RKO (cell line): ENCODE data around the gene MCM5.
"Not testable (repeated sequence)": the region's sequence is repeated elsewhere in the genome, so short reads cannot be mapped to it uniquely, and the experiment has no call there.

Source experiments
- DNase-seq: peaks from one replicate; pipeline ENCODE4 v3.0.0-alpha.2; 2016; ENCODE audit warnings: low spot score

MCM5 gene

DNA sequence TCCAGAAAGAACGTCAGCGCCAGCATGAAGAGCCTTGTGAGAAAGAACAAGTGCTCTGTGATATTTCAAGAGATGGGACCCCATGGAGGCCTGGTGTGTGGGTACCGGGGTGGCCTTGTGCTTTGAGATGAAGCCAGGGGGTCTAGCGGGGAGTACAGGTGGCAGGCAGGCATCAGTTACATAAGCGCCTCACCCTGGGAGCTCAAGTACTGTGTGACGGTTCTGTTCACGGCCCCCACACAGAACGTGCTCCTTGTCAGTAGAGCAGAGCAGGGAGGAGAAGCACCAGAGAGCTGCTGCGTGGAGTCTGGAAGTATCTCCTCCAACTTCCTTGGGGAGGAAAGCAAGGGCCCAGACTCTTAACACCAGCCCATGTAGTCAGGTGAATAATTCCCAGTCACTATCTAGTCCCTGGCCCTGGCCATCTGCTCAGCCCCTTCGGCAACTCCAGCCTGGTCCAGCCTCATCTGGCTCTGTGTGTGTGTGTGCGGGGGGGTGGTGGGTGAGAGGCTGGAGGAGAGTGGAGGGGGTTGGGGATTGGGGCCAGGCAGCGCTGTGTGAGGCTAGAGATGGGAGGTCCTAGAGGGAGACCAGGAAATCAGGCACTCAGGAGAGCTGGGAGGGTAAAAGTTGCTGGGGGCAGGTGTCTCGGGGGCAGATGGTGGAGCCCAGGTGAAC lies 32.4 kb downstream of the MCM5 start:
- no peak for DNase-seq

DNA sequence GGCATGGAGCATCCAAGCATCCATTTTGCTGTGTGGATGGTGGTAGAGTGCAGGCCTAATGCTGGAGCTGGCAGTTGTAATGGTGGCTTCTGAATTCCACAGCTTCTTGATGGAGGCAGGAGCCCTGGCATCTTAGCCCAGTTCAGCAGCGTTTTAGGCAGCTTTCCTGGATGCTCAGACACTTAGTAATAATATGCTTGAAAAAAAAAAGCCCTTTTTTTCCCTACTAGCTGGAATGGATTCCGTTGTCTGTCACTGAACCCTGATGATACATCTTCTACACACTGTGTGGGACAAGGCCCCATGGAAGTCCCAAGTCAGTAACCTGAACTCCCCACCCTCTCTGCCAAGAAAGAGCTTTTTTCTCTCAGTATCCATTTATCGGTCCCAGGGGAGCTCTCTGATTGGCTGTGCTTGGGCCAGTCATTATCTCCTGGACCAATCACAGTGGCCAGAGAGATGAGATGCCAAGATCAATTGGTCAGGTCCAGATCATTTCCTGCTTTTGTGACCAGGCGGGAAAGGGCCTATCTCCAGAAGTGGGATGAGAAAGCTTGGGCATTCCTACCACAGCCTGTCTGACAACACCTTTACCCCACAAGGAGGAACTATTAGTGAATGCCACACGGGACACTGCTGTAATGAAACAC lies 34.2 kb downstream of the MCM5 start:
- DNase-seq: peak; percentile 51

DNA sequence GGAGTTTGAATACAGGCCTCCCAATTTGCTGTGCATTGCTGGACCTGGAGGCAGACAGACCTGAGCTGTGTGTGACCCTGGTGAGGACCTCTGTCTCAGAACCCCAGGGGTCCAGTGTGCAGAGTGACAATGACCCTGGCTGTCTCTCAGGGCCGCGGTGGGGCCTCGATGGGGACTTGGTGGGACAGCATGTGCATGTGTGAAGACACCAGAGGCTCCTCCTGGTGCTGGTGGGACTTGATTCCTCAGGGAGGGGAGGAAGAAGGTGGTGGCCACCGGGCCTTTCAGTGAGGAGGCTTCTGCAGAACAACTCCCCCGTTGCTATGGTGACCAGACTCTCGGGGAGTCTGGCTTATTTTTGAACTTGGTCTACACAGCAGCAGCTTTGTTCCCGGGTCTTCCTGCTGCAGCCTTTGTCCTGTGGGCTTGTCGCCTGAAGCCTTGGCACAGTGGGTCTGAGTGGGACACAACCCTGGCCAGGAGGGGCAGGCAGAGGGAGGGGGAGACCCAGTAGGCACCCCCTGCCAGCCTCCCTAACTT lies 35.3 kb downstream of the MCM5 start:
- no peak for DNase-seq

DNA sequence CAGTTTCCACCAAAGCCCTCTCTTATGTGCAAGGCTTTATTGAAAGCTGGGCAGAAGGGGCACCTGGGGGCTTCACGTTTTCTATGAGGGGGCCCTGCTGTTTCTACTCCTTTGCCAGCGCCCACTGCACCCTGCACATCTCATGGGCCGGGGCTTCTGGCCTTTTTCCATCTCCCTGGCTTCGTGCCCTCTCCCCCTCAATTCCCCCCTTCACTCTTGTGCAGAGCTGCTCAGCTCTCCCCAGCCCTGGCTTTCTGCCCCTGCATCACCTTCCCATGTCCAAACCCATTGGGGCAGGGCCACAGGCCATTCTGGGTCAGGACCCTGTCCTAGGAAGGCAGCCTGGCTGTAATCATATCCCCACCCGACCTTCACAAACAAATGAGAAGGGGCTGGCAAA lies 36.5 kb downstream of the MCM5 start:
- no peak for DNase-seq

DNA sequence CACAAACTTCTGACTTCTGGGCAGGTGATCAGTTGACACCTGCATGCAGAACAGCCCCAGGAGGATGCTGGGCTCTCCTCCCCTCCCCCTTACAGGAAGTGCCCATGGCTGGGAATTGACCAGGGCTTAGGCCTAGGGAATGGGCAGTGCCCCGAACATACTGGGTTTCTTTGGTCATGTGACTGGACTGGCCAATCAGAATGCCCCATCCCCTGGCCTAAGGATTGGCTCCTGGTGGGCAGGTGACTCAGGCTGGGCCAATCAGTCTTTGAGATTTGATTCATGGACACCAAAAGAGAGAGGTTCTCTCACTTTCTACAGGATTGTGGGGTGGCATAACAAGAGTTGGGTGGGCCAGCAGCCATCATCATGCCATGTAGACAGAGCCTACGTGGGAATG lies 37.1 kb downstream of the MCM5 start:
- no peak for DNase-seq

DNA sequence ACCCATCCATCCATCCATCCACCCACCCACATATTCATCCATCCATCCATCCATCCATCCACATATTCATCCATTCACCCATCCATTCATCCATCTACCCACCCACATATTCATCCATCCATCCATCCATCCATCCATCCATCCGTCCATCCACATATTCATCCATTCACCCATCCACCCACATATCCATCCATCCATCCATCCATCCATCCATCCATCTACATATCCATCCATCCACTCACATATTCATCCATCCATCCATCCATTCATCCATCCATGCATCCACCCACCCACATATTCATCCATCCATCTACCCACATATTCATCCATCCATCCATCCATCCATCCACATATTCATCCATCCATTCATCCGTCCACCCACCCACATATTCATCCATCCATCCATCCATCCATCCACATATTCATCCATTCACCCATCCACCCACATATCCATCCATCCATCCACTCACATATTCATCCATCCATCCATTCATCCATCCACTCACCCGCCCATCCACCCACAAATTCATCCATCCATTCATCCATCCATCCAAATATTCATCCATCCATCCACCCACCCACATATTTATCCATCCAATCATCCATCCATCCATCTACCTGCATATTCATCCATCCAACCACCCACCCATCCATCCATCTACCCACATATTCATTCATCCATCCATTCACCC lies 38.9 kb downstream of the MCM5 start:
- DNase-seq: not testable (repeated sequence)

DNA sequence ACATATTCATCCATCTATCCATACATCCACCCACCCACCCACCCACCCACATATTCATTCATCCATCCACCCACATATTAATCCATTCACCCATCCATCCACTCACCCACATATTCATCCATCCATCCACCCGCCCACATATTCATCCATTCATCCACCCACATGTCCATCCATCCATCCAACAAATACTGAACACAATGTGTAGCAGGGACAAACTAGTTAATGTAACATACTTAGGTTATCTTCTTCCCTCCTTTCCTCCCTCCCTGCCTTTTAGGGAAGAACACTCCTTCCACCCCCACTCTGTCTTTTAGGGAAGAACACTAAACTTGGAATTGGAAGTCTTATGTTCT lies 39.4 kb downstream of the MCM5 start:
- no peak for DNase-seq

DNA sequence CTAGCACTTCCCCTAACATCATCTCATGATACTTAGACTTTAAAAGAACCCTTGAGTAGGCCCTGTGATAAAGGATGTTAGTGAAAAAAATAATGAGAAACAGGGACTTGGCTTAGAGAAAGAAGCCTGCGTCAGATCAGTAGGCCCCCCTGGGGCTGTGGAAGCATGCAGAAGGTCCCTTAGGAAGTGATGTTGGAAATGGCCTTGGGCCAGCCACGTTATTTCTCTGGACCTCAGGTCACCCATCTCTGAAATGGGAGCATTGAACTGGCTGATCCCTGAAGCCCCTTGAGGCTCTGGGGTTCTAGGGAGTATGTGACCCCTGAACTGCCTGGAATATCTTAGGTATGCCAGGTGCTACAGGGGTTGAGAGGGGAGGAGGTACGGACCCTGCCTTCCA lies 40.2 kb downstream of the MCM5 start:
- no peak for DNase-seq

DNA sequence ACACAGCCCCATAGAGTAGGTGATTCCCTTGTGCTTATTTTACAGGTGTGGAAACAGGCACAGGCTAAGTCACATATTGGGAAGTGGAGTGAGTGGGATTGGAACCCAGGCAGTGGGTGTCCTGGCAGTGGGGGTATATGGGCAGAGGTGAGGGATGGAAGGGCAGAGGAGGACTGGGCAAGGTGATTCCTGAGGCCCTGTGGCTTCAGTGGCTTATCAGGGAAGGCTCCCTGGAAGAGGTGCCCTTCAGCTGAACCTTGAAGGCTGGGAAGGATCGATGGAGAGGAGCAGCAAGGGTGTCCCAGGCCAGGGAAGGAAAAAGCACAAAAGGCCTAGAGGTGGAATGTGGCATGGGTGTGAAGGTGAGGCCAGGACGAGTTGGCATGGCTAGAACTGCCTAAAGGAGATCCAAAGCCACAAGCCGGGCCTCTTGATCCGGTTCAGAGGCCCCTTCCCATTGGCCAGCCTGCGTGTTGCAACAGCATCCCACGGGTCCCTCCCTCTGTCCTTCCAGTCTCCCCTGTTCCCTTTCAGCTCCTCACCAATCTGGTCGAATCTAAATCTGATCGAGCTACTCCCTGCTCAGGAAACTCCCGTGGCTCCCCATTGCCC lies 41.7 kb downstream of the MCM5 start:
- DNase-seq: no peak

DNA sequence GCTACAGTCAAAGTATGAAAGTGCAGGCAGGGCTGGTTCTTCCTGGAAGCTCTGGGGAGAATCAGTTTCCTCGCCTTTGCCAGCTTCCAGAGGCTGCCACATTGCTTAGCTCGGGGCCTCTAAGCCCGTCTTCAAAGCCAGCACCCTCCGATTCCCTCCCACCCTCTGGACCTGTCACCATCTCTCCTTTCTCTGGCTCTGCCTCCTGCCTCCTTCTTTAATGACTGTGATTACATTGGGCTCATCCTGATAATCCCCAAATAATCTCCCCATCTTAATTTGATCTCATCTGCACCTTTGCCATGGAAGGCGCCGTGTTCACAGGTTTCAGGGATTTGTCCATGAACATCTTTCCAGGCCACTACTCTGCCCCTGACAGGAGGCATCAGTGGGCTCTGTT lies 42.5 kb downstream of the MCM5 start:
- no peak for DNase-seq

DNA sequence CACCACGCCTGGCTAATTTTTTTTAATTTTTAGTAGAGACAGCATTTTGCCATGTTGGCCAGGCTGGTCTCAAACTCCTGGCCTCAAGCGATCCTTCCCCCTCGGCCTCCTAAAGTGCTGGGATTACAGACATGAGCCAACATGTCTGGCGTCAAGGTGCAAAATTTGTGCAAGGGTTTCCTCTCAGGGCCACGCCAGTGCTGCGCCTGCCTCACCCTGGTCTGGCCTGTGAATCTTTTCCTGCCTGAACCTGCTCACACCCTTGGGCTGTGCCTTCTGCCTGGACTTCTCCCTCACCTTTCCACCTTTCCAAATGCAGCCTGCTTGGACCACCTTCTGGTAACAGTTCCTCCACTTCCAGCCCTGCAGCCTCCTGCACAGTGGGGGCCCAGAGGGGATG lies 43.4 kb downstream of the MCM5 start:
- no peak for DNase-seq

DNA sequence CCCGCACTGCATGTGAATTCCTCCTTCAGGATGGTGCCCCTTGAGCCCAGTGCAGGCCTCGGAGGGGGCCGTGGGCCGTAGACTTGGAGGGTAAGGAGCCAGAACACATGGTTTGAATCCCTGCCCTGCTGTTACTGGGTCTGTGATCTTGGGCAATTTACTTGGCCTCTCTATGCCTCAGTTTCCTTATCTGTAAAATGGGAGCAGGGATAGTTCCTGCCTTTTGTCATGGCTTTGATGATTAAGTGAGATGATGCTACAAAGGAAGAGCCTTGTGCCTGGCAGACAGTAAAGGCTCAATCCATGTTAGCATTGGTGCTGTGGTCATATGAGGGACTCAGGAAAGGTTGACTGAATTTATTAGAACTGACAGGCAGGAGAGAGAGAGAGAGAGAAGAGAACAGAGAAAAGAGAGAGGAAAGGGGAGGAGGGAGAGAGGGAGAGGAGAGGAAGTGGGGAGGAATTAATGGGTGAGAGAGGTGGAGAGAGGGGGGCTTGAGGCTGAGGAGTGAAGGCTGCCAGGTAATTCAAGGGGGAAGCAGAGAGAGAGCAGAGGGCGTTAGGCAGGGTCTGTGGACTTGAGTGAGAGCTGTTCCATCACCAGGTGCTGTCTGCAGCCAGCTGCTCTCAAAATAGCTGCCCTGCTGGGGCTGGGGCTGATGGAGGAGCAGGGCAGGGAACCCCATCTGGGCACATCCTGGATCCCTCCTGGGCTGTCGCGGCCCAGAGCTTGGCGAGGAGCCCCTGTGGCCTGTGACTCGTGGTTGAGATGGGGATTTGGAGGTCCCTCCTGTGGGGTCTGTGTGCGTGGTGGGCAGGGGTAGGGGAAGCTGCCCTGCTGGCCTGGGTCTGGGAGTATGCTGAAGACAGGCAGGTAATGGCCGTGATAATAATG lies 44.1 kb downstream of the MCM5 start:
- no peak for DNase-seq

DNA sequence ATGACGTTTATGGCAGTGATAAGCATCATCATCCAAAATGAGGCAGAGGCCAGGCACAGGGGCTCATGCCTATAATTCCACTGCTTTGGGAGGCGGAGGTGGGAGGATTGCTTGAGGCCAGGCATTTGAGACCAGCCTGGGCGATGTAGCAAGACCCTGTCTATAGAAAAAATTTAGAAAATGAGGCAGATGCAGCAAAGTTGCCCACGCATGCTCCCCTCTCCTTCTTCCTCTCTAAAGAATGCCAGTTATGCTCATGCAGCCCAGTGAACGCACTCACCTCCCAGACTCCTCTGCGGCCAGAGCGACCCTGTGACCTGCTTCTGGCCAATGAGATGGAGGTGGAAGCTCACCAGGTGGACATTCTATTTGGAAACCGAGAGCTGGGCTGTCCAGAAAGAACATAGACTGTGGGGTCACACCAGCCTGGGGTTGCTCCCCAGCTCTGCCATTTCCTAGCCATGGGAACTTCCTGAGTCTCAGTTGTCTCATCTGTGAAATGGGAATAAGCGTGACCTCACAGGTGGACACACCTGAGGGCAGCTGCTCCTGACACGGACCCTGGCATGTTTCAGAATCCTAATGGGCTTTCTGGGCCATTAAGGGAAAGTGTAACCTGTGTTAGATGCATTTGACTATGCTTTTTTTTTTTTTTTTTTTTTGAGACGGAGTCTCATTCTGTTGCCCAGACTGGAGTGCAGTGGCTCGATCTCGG lies 44.9 kb downstream of the MCM5 start:
- no peak for DNase-seq

DNA sequence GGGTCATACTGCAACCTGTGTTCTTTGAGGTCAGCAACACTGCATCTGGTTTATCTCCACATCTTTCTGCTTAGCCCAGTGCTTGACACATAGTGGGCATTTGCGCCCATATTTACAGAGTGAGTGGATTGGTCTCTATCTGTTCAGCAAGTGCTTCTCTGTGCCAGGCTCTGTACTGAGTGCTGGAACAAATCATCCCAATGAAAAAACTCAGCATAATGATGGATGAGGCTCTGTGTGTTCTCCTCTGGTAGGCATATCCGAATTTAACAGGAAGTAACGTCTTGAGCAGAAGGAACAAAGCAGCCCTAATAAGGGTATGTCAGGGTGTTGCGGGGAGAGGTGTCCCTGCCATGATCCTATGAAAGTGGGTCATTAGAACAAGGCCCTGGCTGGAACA lies 46.0 kb downstream of the MCM5 start:
- DNase-seq: no peak

DNA sequence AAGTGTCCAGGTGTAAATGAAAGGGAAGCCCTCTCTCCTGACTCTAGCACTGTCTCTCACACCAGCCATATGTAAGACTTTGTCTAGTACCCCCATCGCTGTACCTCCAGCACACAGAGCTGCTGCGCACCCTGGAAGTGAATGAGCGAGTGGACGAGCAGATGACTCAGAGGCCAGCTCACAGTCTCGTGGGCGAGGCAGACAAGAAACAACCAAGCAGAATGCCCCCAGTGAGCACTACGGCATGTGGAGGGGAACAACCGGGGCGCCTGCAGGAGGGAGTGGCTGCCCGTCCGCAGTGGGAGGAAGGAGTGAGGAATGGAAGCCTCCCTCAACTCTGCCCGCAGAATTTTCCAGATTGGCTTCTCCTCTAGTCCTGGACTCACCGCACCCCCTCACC lies 46.4 kb downstream of the MCM5 start:
- DNase-seq: peak; percentile 93

DNA sequence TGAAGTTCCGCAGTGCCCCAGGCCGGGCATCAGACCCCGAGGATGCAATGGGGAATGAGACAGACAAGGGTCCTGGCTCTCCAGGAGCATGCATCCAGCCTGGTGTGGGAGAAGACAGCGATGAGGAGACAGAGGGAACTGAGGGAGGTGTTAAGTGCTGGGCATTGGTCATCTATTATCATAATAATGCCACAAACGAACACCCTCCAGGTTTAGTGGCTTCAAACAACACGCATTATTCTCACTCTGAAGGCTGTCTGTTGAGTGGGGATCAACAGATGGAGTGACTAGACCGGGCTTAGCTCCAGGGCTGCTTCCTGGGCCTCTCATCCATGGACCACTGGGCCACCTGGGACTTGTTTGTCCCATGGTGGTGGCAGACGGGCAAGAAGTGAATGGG lies 48.6 kb downstream of the MCM5 start:
- no peak for DNase-seq

DNA sequence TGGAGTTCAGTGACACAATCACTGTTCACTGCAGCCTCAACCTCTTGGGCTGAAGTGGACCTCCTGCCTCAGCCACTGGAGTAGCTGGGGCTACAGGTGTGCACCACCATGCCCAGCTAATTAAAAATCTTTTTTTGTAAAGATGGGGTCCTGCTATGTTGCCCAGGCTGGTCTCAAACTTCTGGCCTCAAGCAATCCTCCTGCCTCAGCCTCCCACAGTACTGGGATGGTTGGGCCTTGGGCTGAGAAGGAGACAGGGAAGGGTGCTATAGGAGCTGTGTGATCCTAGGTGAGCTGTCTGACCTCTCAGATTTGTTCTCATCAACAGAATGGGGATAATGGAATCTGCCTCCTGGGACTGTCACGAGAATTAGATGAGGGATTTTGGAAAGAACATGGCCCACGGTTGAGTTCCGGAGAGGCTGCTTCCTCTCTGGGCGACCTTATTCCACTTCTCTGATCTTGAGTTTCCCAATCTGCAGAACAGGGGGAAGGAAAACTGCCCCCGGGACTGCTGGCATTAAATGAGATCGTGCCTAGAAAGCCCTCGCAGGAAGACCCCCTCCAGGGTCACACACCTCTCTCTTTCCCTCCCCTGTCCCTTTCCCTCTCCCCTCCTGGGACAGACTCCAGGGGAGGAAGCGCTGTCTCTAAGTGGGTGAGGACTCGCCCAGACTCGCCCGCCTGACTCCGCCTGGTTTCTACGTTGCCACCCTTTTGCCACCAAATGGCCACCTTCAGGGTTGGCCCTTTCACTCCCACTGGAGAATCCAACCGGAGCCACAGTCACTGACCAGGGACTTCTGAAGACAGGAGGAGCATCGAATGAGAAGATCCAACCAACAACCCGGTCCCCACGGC lies 50.1 kb downstream of the MCM5 start:
- no peak for DNase-seq

DNA sequence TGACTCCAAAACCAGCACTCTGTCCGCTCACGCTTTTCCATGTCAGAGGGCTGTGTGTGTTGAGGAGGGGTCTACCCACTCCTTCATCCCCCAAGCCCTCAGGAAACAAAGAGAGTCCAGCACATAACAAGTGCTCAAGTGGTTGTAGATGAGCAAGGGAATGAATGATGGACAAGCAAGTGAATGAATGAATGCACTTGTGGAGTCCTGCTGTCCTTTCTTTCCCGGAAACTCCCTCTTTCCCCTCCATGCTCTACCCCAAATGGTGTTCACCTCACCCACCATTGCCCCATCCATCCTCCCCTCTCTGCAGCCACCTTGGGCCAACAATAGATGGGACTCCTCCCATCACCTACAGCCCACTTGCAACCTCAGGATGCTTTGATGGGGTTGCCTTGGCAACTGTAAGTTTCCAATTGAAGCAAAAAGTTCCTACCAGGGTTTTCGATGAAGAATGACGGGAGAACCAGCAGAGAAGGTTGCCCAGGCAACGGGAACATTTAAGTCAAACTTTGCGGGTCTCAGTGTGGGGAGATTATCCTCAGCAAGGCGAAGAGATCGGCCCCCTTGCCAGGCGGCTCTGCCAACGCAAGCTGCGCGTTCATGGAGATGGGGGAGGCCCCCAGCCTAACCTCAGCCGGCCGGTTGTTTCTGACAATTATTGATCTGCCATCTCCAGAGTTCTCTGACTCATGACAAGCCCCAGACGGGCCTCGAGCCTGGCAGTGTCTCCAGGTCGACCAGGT lies 51.1 kb downstream of the MCM5 start:
- DNase-seq: no peak

DNA sequence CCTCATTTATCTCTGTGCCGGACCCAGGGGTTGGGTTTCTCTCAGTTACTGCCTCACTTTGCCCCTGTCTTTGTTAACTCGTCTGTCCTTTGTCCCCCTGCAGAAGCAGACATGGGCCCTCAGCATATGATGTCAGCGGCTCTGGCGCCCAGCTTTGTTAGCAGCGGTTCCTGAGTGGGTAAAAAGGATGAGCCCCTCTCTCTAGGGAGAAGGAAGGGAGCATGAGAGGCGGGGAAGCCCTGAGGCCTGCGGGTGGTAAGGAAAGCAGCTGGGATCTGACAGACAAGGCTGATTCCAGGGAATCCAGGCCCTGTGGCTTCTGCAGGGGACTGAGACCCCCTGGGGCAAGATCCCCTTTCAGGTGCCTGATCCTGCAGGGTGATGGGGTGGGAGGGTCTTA lies 51.7 kb downstream of the MCM5 start:
- DNase-seq: no peak
